ENCODE results near the gene APOC1. TPM values are rescaled to one million over a fixed set of nuclear protein-coding genes. Genes with fewer than 3 reads are reported as not detected.

Gene APOC1
- total and polyA plus RNA-seq, 2 donors (not counting 1 experiment from before 2014, with no cell fraction given), result 2.3 to 2.6 TPM

DNA sequence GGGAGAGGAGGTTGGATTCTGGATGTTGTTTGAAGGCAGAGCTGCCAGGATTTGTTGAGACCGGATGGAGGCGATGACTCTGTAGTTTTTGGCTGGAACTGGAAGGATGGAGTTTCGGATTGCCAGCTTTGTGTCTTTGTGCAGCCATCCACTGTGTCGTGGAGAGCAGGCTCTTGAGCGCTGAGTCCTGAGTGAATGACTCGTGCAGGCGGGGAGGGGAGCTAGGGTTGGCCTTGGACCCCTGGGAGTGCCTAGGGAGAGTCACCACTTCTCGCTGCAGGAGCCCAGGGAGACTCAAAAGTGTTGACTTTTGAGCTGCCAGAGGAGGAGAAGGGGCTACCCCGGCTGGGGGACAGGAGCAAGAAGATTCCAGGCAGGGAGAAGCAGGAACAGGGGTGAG lies 19.5 kb upstream of the APOC1 start:
- peaks cover 21% of the 10 kb centered on the region for H3K36me3 ChIP-seq (ENCODE audit: control insufficient read depth, insufficient read depth, low read length)
- TF ChIP-seq EZH2 (IDR thresholded peaks at IDR 0.05; ENCODE audit: low read length, missing control alignments), result no peak
- TF ChIP-seq CTCF (conservative IDR thresholded peaks at IDR 0.05 in 1 of 2, IDR thresholded peaks at IDR 0.05 in 1 of 2; ENCODE audit: low read depth in 1 of 2, low read length in 2 of 2), result no peak
- H2AFZ ChIP-seq (ENCODE audit: low read length), result no peak overlapping the region
- no peaks in the 10 kb centered on the region for H4K20me1 ChIP-seq (ENCODE audit: control insufficient read depth, extremely low read depth, insufficient read depth, low read length)
- no peak for DNase-seq (ENCODE audit: low read depth in 2 of 2)
- no peak overlapping the region for H3K4me3 ChIP-seq (replicated peaks in 1 of 4; ENCODE audit: control extremely low read depth in 1 of 4, insufficient read depth in 1 of 4, low read depth in 3 of 4, low read length in 4 of 4)
- H3K4me2 ChIP-seq (ENCODE audit: extremely low read depth, insufficient read depth, low read length), result no peak overlapping the region
- no peaks in the 10 kb centered on the region for H3K27me3 ChIP-seq (ENCODE audit: control insufficient read depth, insufficient read depth, low read length)
- H3K9ac ChIP-seq (ENCODE audit: insufficient read depth, low read length), result no peak overlapping the region
- no peaks in the 10 kb centered on the region for H3K9me3 ChIP-seq (ENCODE audit: control insufficient read depth, insufficient read depth, low read depth, low read length)
- H3K27ac ChIP-seq (ENCODE audit: insufficient read depth, low read length), result no peak overlapping the region
- peaks cover 10% of the 10 kb centered on the region for H3K4me1 ChIP-seq (ENCODE audit: control insufficient read depth, extremely low read depth, insufficient read depth, low read length)
- H3K79me2 ChIP-seq (ENCODE audit: control insufficient read depth, insufficient read depth, low read length), result peaks cover 27% of the 10 kb centered on the region

DNA sequence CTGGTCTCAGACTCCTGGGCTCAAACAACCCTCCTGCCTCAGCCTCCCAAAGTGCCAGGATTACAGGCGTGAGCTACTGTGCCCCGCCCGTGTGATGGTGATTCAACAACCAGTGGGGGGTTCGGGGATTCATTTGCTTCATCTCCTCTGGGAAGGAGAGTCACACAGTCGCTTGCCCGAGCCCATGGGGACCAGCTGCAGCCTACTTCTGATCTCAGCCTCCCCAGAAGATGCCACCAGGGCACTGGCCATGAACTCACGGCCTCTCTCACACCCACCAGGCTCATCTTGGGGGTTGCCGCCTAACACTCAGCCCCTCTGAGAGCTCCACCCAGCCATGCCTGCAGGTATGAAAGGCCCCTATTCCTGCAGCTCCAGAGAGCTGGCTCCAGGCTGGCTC lies 16.6 kb upstream of the APOC1 start:
- peaks cover 1% of the 10 kb centered on the region for H3K4me1 ChIP-seq (ENCODE audit: control insufficient read depth, extremely low read depth, insufficient read depth, low read length)

More for the DNA sequence above, 16.6 kb upstream of the APOC1 start:
- Histone ChIP-seq H3K79me2 (ENCODE audit: control insufficient read depth, insufficient read depth, low read length) (peaks cover 10% of the 10 kb centered on the region), H3K27me3 (ENCODE audit: control insufficient read depth, insufficient read depth, low read length) (no peaks in the 10 kb centered on the region), H3K27ac (ENCODE audit: insufficient read depth, low read length) (no peak overlapping the region), H4K20me1 (ENCODE audit: control insufficient read depth, extremely low read depth, insufficient read depth, low read length) (no peaks in the 10 kb centered on the region), H2AFZ (ENCODE audit: low read length) (no peak overlapping the region), H3K36me3 (ENCODE audit: control insufficient read depth, insufficient read depth, low read length) (peaks cover 28% of the 10 kb centered on the region), H3K4me2 (ENCODE audit: extremely low read depth, insufficient read depth, low read length) (no peak overlapping the region), H3K9ac (ENCODE audit: insufficient read depth, low read length) (no peak overlapping the region), H3K4me3 (replicated peaks in 1 of 4; ENCODE audit: control extremely low read depth in 1 of 4, insufficient read depth in 1 of 4, low read depth in 3 of 4, low read length in 4 of 4) (no peak overlapping the region), H3K9me3 (ENCODE audit: control insufficient read depth, insufficient read depth, low read depth, low read length) (no peaks in the 10 kb centered on the region)
- DNase-seq (ENCODE audit: low read depth in 2 of 2), result no peak
- TF ChIP-seq EZH2 (IDR thresholded peaks at IDR 0.05; ENCODE audit: low read length, missing control alignments) (no peak), CTCF (conservative IDR thresholded peaks at IDR 0.05 in 1 of 2, IDR thresholded peaks at IDR 0.05 in 1 of 2; ENCODE audit: low read depth in 1 of 2, low read length in 2 of 2) (no peak)
